Left ventricle myocardium inferior (tissue), 1 donor: ENCODE results near the gene HOXD12. TPM values are rescaled to one million over a fixed set of nuclear protein-coding genes. Genes with fewer than 3 reads are reported as not detected.
A peak's percentile ranks its signal among the peaks of the same experiment; 100 is the strongest.

Experiments
- DNase-seq: peaks from one replicate; pipeline ENCODE4 v3.0.0-alpha.2; 2020
- H3K27ac ChIP-seq: fragments of 200-600 bp; replicated peaks from 2 replicates; pipeline ENCODE4 v1.8.0; 2021
- H3K27me3 ChIP-seq: fragments of 200-600 bp; 2 replicates; pipeline ENCODE4 v1.8.0; 2021; ENCODE audit warnings: low read depth
- H3K36me3 ChIP-seq: fragments of 200-600 bp; 2 replicates; pipeline ENCODE4 v1.8.0; 2021
- H3K4me1 ChIP-seq: fragments of 200-600 bp; 2 replicates; pipeline ENCODE4 v1.8.0; 2021
- H3K4me3 ChIP-seq: fragments of 200-600 bp; 2 replicates; pipeline ENCODE4 v1.8.0; 2021; ENCODE audit warnings: mild to moderate bottlenecking, moderate library complexity
- H3K9me3 ChIP-seq: fragments of 200-600 bp; replicated peaks from 2 replicates; pipeline ENCODE4 v1.8.0; 2021
- intact Hi-C: fragments of 100-400 bp; cut with micrococcal nuclease; formaldehyde crosslinking; loops from one replicate; pipeline ENCODE4 v1.11.0; 2022
- total RNA-seq: library from RNA; stranded (reverse); fragmentation: NEBNext Ultra II Directional; extraction: Animal tissue kit (Norgen Biotek cat#: 25700); gene quantifications from one replicate; pipeline ENCODE4 v1.2.1, GENCODE V29; 2021
- TF ChIP-seq, protein P1 (sequence below): fragments of 200-600 bp; IDR thresholded peaks from 2 replicates; pipeline ENCODE4 v1.8.0; 2021; ENCODE audit warnings: antibody characterized with exemption, mild to moderate bottlenecking, borderline replicate concordance
- donor health status: DM: no; HTN: yes; CAD: no; lungs with severe emphysema.

The HOXD12 gene
- total RNA-seq, 1 donor from 2014 or later, result not detected

DNA sequence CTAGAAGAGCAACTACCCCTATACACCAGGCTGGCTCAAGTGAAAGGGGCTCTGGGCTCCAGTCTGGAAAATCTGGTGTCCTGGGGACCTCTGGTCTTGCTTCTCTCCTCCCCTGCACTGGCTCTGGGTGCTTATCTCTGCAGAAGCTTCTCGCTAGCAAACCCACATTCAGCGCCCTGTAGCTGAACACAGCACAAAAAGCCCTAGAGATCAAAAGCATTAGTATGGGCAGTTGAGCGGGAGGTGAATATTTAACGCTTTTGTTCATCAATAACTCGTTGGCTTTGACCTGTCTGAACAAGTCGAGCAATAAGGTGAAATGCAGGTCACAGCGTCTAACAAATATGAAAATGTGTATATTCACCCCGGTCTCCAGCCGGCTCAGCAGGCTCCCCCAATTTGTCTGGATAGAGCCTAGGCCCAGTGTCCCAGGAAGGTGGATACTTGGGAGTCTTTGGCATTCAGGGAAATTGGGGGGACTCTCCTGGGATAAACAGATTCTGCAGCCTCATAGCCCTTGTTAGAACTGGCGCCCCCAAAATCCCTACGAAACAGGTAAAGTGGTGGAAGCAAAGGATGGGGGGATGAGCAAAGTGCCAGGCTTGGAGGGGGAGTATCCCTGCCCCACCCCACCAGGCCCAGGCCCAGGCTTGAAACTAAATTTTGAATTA lies 49.3 kb downstream of the HOXD12 start:
- Histone ChIP-seq H3K27me3 (peaks cover 100% of the 10 kb centered on the region), H3K27ac (no peak overlapping the region), H3K4me1 (peaks cover 10% of the 10 kb centered on the region), H3K36me3 (no peaks in the 10 kb centered on the region), H3K4me3 (no peak overlapping the region), H3K9me3 (no peaks in the 10 kb centered on the region)
- no peak for DNase-seq
- intact Hi-C loops, result no loop called here
- TF ChIP-seq, protein P1, sequence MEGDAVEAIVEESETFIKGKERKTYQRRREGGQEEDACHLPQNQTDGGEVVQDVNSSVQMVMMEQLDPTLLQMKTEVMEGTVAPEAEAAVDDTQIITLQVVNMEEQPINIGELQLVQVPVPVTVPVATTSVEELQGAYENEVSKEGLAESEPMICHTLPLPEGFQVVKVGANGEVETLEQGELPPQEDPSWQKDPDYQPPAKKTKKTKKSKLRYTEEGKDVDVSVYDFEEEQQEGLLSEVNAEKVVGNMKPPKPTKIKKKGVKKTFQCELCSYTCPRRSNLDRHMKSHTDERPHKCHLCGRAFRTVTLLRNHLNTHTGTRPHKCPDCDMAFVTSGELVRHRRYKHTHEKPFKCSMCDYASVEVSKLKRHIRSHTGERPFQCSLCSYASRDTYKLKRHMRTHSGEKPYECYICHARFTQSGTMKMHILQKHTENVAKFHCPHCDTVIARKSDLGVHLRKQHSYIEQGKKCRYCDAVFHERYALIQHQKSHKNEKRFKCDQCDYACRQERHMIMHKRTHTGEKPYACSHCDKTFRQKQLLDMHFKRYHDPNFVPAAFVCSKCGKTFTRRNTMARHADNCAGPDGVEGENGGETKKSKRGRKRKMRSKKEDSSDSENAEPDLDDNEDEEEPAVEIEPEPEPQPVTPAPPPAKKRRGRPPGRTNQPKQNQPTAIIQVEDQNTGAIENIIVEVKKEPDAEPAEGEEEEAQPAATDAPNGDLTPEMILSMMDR, result no peak

DNA sequence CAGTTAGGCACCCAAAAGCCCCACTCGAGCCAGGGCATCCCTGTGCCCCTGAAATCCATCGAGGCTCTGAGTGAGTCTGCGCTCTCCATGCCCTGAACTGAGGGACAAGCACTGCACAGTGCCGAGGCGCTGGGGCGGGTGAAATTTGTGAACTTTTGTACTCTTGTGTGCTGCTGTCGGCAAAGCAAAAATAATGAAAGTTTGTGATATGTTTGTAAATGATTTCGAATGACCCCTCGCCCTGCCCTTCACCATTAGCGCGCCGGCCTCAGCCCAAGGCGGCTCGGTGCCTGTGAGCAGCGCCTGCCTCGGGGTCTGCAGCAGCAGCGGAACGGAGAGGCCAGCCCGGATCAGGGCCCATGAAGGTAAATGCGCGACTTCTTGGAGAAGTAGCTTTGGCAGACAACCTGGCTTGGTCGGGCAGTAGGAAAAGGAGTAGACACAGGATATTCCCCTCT lies 49.9 kb downstream of the HOXD12 start:
- H3K27me3 ChIP-seq, result peaks cover 100% of the 10 kb centered on the region
- intact Hi-C loops, result no loop called here

DNA sequence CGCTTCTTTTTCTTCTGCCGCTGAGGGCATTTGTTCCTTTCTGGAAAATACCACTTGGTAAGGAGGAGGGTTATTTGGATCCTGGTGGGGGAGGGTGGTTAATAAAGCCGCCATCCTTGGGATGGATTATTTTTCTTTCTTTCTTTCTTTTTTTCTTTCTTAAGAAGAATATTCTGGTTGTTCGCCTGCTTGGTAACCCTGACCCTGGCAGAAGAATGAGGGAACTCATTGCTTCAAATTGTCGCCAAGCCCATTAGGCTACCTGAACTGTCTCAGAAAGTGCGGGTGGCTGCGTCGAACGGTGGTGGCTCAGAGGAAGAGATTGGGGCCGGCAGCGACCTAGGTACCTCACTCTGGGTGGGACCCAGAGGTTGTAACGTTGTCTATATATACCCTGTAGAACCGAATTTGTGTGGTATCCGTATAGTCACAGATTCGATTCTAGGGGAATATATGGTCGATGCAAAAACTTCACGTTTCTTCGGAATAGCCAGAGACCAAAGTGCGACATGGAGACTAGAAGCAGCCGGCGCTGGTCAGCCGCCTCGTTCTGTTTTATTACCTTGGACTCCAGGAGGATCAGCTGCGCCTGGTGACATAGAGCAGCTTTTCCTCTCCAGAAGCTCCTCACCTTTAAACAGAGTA lies 50.5 kb downstream of the HOXD12 start:
- no peak for DNase-seq
- Histone ChIP-seq H3K4me3 (no peak overlapping the region), H3K36me3 (no peaks in the 10 kb centered on the region), H3K4me1 (peaks cover 10% of the 10 kb centered on the region), H3K27ac (no peak overlapping the region), H3K9me3 (no peaks in the 10 kb centered on the region), H3K27me3 (peaks cover 100% of the 10 kb centered on the region)
- TF ChIP-seq, protein P1, result no peak
- intact Hi-C loops, result no loop called here

More for the DNA sequence above, 49.9 kb downstream of the HOXD12 start:
- TF ChIP-seq, protein P1, result no peak
- DNase-seq, result no peak
- peaks cover 10% of the 10 kb centered on the region for H3K4me1 ChIP-seq
- H3K36me3 ChIP-seq, result no peaks in the 10 kb centered on the region
- H3K4me3 ChIP-seq, result no peak overlapping the region
- H3K27ac ChIP-seq, result no peak overlapping the region
- no peaks in the 10 kb centered on the region for H3K9me3 ChIP-seq

DNA sequence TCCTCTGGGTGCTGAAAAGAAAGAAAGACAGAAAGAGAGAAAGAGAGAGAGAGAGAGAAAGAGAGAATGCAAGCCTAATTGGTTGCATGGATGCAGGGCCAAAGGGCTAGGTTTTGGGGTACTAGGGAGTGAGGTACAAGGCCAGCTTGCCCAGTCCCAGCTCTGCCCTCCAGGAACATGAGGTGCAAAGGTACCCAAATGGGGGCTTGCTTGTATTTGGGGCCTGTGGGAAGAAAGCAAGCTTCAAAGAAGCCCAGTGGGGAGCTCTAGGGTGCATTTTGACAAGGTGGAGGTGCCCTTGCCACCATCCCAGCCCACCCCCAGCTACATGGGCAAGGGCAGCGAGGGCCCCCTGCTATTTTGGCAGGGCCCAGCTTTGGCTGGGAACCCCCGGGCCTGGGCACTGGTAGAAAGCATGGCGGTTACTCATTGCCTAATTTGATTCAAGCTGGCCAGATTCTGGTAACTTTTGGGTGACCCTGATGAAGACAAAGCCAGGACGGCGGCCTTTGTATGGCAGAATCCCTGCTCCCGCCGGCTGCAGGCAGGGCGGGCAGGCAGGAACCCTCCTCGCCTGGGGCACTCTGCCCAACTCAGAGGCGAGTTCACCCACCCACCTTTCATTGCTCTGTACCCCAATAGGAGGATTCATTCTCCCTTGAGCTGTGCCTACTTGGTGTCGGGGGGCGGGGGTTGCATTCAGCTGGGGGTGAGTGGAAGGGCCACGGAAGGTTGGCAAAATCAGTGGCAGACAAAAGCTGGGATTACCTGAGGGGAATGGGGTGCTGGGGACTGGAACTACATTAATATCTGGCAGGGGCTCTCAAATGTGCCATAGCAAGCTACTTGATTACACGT lies 51.2 kb downstream of the HOXD12 start:
- TF ChIP-seq, protein P1, result no peak
- H3K9me3 ChIP-seq, result no peaks in the 10 kb centered on the region
- DNase-seq, result no peak
- peaks cover 100% of the 10 kb centered on the region for H3K27me3 ChIP-seq
- peaks cover 10% of the 10 kb centered on the region for H3K4me1 ChIP-seq
- no peaks in the 10 kb centered on the region for H3K36me3 ChIP-seq
- H3K4me3 ChIP-seq, result no peak overlapping the region
- H3K27ac ChIP-seq, result no peak overlapping the region
- intact Hi-C loops, result no loop called here

DNA sequence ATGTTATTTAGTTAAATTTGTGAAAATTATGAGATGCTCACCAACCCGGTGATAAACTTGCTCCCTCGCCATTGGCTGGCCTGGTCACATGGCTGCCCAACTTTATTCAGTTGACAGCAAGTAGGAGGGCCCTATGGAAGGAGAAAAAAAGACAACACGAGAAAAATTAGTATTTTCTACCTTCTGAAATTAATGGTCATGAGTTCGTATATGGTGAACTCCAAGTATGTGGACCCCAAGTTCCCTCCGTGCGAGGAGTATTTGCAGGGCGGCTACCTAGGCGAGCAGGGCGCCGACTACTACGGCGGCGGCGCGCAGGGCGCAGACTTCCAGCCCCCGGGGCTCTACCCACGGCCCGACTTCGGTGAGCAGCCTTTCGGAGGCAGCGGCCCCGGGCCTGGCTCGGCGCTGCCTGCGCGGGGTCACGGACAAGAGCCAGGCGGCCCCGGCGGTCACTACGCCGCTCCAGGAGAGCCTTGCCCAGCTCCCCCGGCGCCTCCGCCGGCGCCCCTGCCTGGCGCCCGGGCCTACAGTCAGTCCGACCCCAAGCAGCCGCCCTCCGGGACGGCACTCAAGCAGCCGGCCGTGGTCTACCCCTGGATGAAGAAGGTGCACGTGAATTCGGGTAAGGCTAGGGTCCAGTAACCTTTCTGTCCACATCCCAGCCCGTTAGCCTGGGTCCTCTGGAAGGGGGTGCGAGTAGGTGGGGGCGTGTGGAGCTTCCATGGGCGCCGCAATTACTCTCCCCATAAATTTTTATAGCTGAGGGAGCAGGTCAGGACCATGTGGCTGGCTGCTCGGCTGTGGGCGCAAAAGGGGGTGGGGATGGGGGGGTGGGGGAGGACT lies 52.1 kb downstream of the HOXD12 start, which contains the start of gene HOXD4:
TSS of gene HOXD4 (plus strand) at position 109 of the 846 bp plus-strand sequence. CDS start at position 193, 84 bp downstream.
- H3K27ac ChIP-seq, result no peak within 1 kb of the TSS
- H3K4me3 ChIP-seq, result peak within 1 kb of the TSS; percentile 38
- H3K4me1 ChIP-seq, result peaks cover 12% of the 10 kb centered on the region
- peaks cover 100% of the 10 kb centered on the region for H3K27me3 ChIP-seq
- H3K36me3 ChIP-seq, result no peaks in the 10 kb centered on the region
- intact Hi-C loops, result no loop called here
- TF ChIP-seq, protein P1, result no peak
- DNase-seq, result no peak
- H3K9me3 ChIP-seq, result no peaks in the 10 kb centered on the region
